Measurements from ENCODE around the gene BOD1L1. TPM values are rescaled to one million over a fixed set of nuclear protein-coding genes. Genes with fewer than 3 reads are reported as not detected.
A peak's percentile ranks its signal among the peaks of the same experiment; 100 is the strongest.

BOD1L1 gene
- total RNA-seq, 1 experiment from 2014 or later: 18.1 TPM

DNA sequence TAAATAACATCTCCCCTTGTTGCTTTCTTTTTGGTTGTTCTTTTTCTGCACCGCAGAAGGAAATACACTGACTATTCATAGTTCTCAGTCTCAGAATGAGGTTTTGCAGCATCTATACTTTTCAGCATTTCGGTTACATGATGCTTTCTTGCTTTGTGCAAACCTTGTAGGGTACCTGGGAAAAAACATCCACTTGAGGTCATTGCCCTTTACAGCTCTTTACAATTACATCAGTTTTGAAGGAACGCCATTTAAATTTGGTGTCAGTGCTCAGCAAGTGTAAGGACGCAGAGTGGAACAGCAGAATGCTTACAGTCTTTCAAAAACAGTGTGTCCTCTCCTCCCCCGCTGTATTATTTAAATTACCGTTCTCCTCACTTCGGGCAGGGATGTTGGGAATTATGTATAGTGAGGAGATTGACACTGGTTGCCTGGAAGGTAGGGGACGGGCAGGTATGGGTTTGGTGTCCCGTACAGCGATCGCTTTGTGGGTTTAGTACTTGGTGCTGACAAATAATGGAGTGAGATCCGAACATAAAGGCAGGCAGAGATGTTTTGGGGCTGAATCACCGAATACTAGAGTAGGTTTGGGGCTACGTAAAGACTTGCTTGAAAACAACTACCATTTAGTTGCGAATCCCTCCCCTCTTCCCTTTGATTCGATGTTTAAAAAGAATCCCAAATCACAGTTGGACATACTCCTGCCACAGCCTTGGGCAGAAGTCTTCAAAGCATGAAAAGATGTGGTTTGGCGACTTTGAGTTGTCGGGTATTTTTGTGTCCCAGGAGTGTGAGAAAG lies 81.2 kb downstream of the BOD1L1 start:
- Histone ChIP-seq H3K27ac (ENCODE audit: low read length) (no peak overlapping the region), H3K27me3 (ENCODE audit: control insufficient read depth, insufficient read depth, low read length) (0 out of 2 replicates have a peak, but pooled peaks cover 2% of the 10 kb centered on the region), H3K4me1 (ENCODE audit: control insufficient read depth, insufficient read depth, low read length) (no peaks in the 10 kb centered on the region), H3K4me3 (ENCODE audit: low read depth in 2 of 2, low read length in 2 of 2) (peak overlapping the region in 1 of 2 experiments; percentile 54; a peak in 1 of 4 replicates), H3K36me3 (ENCODE audit: control insufficient read depth, insufficient read depth, low read length) (no peaks in the 10 kb centered on the region), H3K9me3 (ENCODE audit: control insufficient read depth, insufficient read depth, low read depth, low read length) (no peaks in the 10 kb centered on the region)
- DNase-seq (ENCODE audit: low read depth, low spot score) (no peak), ATAC-seq (no peak)
- TF ChIP-seq POLR2AphosphoS5 (IDR thresholded peaks at IDR 0.05; ENCODE audit: low read depth, low read length) (no peak), TCF7L2 (IDR thresholded peaks at IDR 0.05; ENCODE audit: low read depth, low read length) (no peak), SIN3A (IDR thresholded peaks at IDR 0.05; ENCODE audit: borderline replicate concordance, insufficient read depth, low read depth, low read length) (no peak)
- TF ChIP-seq, protein P1, sequence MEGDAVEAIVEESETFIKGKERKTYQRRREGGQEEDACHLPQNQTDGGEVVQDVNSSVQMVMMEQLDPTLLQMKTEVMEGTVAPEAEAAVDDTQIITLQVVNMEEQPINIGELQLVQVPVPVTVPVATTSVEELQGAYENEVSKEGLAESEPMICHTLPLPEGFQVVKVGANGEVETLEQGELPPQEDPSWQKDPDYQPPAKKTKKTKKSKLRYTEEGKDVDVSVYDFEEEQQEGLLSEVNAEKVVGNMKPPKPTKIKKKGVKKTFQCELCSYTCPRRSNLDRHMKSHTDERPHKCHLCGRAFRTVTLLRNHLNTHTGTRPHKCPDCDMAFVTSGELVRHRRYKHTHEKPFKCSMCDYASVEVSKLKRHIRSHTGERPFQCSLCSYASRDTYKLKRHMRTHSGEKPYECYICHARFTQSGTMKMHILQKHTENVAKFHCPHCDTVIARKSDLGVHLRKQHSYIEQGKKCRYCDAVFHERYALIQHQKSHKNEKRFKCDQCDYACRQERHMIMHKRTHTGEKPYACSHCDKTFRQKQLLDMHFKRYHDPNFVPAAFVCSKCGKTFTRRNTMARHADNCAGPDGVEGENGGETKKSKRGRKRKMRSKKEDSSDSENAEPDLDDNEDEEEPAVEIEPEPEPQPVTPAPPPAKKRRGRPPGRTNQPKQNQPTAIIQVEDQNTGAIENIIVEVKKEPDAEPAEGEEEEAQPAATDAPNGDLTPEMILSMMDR (IDR thresholded peaks at IDR 0.05): no peak
- TF ChIP-seq, protein P2, sequence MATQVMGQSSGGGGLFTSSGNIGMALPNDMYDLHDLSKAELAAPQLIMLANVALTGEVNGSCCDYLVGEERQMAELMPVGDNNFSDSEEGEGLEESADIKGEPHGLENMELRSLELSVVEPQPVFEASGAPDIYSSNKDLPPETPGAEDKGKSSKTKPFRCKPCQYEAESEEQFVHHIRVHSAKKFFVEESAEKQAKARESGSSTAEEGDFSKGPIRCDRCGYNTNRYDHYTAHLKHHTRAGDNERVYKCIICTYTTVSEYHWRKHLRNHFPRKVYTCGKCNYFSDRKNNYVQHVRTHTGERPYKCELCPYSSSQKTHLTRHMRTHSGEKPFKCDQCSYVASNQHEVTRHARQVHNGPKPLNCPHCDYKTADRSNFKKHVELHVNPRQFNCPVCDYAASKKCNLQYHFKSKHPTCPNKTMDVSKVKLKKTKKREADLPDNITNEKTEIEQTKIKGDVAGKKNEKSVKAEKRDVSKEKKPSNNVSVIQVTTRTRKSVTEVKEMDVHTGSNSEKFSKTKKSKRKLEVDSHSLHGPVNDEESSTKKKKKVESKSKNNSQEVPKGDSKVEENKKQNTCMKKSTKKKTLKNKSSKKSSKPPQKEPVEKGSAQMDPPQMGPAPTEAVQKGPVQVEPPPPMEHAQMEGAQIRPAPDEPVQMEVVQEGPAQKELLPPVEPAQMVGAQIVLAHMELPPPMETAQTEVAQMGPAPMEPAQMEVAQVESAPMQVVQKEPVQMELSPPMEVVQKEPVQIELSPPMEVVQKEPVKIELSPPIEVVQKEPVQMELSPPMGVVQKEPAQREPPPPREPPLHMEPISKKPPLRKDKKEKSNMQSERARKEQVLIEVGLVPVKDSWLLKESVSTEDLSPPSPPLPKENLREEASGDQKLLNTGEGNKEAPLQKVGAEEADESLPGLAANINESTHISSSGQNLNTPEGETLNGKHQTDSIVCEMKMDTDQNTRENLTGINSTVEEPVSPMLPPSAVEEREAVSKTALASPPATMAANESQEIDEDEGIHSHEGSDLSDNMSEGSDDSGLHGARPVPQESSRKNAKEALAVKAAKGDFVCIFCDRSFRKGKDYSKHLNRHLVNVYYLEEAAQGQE (IDR thresholded peaks at IDR 0.05; ENCODE audit: insufficient read depth in 1 of 2, low read depth in 2 of 2, low read length in 1 of 2): no peak
- ChIA-PET CTCF (no interaction called here), POLR2A (no interaction called here)
- no TSS peak for BruUV-seq (replicated peaks)
- in situ Hi-C loops (cut with HindIII; ENCODE audit: low pct_unique_long_range_greater_than_20kb, low sequenced_read_pairs) (no loop called here), intact Hi-C loops (cut with micrococcal nuclease; ENCODE audit: unreplicated experiment) (loop anchor here (10.0 kb wide), 1 partner anchor 162 kb away; no protein-coding TSS in a partner anchor)

- no peaks in the 10 kb centered on the region for H3K36me3 ChIP-seq (ENCODE audit: control insufficient read depth, insufficient read depth, low read length)
- no peaks in the 10 kb centered on the region for H3K9me3 ChIP-seq (ENCODE audit: control insufficient read depth, insufficient read depth, low read depth, low read length)
- ATAC-seq (no peak), DNase-seq (ENCODE audit: low read depth, low spot score) (no peak)
- BruUV-seq (replicated peaks): no TSS peak
- peak overlapping the region; percentile 72; the same call in 1 of the 2 replicates for H3K27ac ChIP-seq (ENCODE audit: low read length)
- CTCF ChIA-PET: no interaction called here
- POLR2A ChIA-PET: no interaction called here
- peak overlapping the region; percentile 60 to 61 for H3K4me3 ChIP-seq (ENCODE audit: low read depth in 2 of 2, low read length in 2 of 2)
- 0 out of 2 replicates have a peak, but pooled peaks cover 2% of the 10 kb centered on the region for H3K27me3 ChIP-seq (ENCODE audit: control insufficient read depth, insufficient read depth, low read length)
- intact Hi-C loops (cut with micrococcal nuclease; ENCODE audit: unreplicated experiment): loop anchor here (10.0 kb wide), 1 partner anchor 161 kb away; no protein-coding TSS in a partner anchor
- TF ChIP-seq SIN3A (IDR thresholded peaks at IDR 0.05; ENCODE audit: borderline replicate concordance, insufficient read depth, low read depth, low read length) (no peak), TCF7L2 (IDR thresholded peaks at IDR 0.05; ENCODE audit: low read depth, low read length) (no peak), POLR2AphosphoS5 (IDR thresholded peaks at IDR 0.05; ENCODE audit: low read depth, low read length) (no peak)
- TF ChIP-seq, protein P2 (IDR thresholded peaks at IDR 0.05; ENCODE audit: insufficient read depth in 1 of 2, low read depth in 2 of 2, low read length in 1 of 2): no peak
- TF ChIP-seq, protein P1 (IDR thresholded peaks at IDR 0.05): no peak
- H3K4me1 ChIP-seq (ENCODE audit: control insufficient read depth, insufficient read depth, low read length): no peaks in the 10 kb centered on the region
- in situ Hi-C loops (cut with HindIII; ENCODE audit: low pct_unique_long_range_greater_than_20kb, low sequenced_read_pairs): no loop called here
Measured at GRCh38 chr4:13545394-13545808, 82.1 kb downstream of the BOD1L1 start.
